Gastroesophageal sphincter (tissue), 3 donors: ENCODE data around the gene LGI1.

Source experiments
- EP300 ChIP-seq: sonication (generic); formaldehyde crosslinking; IDR thresholded peaks from one replicate; pipeline ENCODE4 v1.6.1; 2017; ENCODE audit warnings: antibody characterized with exemption, mild to moderate bottlenecking
- POLR2A ChIP-seq, 2 donors: fragments of 450-650 bp; IDR thresholded peaks; one replicate each; pipeline ENCODE4 v1.6.1; 2017; ENCODE audit warnings: antibody characterized with exemption in 2 of 2, mild to moderate bottlenecking in 2 of 2, moderate library complexity in 1 of 2
- POLR2AphosphoS5 ChIP-seq: sonication (generic); formaldehyde crosslinking; IDR thresholded peaks from one replicate; pipeline ENCODE4 v1.6.1; 2017; ENCODE audit warnings: antibody characterized with exemption
- TF ChIP-seq, protein P1 (sequence below), 4 experiments: fragments of 200-600 bp in 2 of 4; fragments of 450-650 bp in 2 of 4; sonication (generic) in 1 of 4; IDR thresholded peaks; one replicate each; pipeline ENCODE4 v1.5.1; 2017 to 2019; ENCODE audit warnings: antibody characterized with exemption in 4 of 4, mild to moderate bottlenecking in 2 of 4, moderate library complexity in 2 of 4

DNA sequence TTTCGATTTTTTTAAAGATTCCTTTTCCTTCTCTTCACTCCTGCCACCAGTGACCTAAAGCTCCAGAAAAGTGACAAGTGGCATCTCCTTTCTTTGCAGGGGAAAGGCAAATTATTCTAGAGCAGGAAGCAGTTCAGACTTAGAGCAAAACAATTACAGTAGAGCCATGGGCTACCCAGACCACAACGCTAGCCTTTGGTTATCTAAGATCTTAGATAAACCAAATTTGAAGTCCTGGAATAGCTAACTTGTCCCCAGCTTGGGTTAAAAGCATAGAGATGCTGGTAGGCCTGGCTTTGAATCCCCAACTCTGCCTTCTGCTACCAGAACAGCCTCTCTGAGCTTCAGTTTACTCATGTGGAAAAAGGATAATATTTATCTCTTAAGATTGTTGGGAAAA lies 38.4 kb downstream of the LGI1 start:
- TF ChIP-seq, protein P1, sequence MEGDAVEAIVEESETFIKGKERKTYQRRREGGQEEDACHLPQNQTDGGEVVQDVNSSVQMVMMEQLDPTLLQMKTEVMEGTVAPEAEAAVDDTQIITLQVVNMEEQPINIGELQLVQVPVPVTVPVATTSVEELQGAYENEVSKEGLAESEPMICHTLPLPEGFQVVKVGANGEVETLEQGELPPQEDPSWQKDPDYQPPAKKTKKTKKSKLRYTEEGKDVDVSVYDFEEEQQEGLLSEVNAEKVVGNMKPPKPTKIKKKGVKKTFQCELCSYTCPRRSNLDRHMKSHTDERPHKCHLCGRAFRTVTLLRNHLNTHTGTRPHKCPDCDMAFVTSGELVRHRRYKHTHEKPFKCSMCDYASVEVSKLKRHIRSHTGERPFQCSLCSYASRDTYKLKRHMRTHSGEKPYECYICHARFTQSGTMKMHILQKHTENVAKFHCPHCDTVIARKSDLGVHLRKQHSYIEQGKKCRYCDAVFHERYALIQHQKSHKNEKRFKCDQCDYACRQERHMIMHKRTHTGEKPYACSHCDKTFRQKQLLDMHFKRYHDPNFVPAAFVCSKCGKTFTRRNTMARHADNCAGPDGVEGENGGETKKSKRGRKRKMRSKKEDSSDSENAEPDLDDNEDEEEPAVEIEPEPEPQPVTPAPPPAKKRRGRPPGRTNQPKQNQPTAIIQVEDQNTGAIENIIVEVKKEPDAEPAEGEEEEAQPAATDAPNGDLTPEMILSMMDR (IDR thresholded peaks at IDR 0.05): no peak
- TF ChIP-seq EP300 (no peak), POLR2A (IDR thresholded peaks at IDR 0.05) (no peak), POLR2AphosphoS5 (no peak)
